ENCODE data around the gene NDUFC2. TPM values are rescaled to one million over a fixed set of nuclear protein-coding genes. Genes with fewer than 3 reads are reported as not detected.

The NDUFC2 gene
- total and polyA plus RNA-seq, 2 donors (not counting 1 experiment from before 2014, with no cell fraction given): 49.0 to 65.0 TPM

DNA sequence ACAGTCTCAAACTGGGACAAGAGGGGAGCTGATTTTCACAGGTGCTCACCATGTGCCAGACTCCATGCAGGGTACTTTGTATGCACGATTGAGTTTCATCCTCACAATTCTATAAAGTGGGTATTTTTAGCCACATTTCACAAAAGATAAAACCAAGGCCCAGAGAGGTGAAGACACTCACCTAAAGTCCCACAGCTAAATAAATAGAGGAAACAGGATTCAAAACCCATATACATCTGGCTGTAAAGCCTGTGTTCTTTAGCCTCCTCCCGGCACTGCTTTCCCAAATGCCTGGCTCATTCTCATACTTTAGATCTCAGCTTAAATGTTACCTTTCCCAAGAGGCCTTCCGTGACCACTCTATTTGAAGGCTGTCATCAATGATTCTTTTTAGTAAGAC lies 43.3 kb downstream of the NDUFC2 start:
- H3K9me3 Mint-ChIP-seq (ENCODE audit: insufficient read depth): no peaks in the 10 kb centered on the region
- WGBS (ENCODE audit: insufficient coverage): 83% methylated on average over 1 of the region's 3 CpGs
- peaks cover 10% of the 10 kb centered on the region for H3K4me1 Mint-ChIP-seq
- no peak overlapping the region for H3K9ac ChIP-seq (ENCODE audit: low read length)
- no peaks in the 10 kb centered on the region for H3K27me3 Mint-ChIP-seq
- TF ChIP-seq EZH2 (IDR thresholded peaks at IDR 0.05; ENCODE audit: borderline replicate concordance, insufficient read depth, low read depth, low read length, poor library complexity, severe bottlenecking): no peak
- H4K20me1 ChIP-seq (ENCODE audit: control insufficient read depth, insufficient read depth, low read length, poor library complexity, severe bottlenecking): no peaks in the 10 kb centered on the region
- H3K9me3 ChIP-seq (ENCODE audit: control extremely low read depth in 1 of 3, control insufficient read depth in 2 of 3, insufficient read depth in 1 of 3, low read length in 2 of 3): no peaks in the 10 kb centered on the region
- ATAC-seq (ENCODE audit: low read depth): no peak
- intact Hi-C loops (cut with micrococcal nuclease): no loop called here
- no peak for DNase-seq
- no peak overlapping the region for H2AFZ ChIP-seq (ENCODE audit: insufficient read depth, low read depth, low read length, poor library complexity, severe bottlenecking)
- CTCF ChIA-PET: interaction anchor here (1.3 to 1.8 kb wide), 2 partner anchors 10 kb away, joined by 4 to 7 read pairs; no protein-coding TSS in a partner anchor
- H3K27ac ChIP-seq (ENCODE audit: low read length in 2 of 2): no peak overlapping the region
- no peak overlapping the region for H3K4me2 ChIP-seq (replicated peaks; ENCODE audit: low read depth, low read length, poor library complexity, severe bottlenecking)
- H3K79me2 ChIP-seq (ENCODE audit: control insufficient read depth, insufficient read depth, low read length): no peaks in the 10 kb centered on the region
- no peaks in the 10 kb centered on the region for H3K27me3 ChIP-seq (replicated peaks in 1 of 4; ENCODE audit: control extremely low read depth in 1 of 4, control insufficient read depth in 3 of 4, insufficient read depth in 4 of 4, low read length in 3 of 4)
- H3K4me3 Mint-ChIP-seq: no peak overlapping the region
- H3K36me3 ChIP-seq (replicated peaks in 1 of 2; ENCODE audit: control extremely low read depth in 1 of 2, control insufficient read depth in 1 of 2, extremely low read depth in 1 of 2, insufficient read depth in 2 of 2, low read length in 1 of 2): no peaks in the 10 kb centered on the region
- POLR2A ChIA-PET: no interaction called here
- H3K4me1 ChIP-seq (ENCODE audit: control insufficient read depth in 2 of 2, insufficient read depth in 2 of 2, low read length in 2 of 2): peaks cover 5 to 6% of the 10 kb centered on the region in 2 donors
- no peak overlapping the region for H3K27ac Mint-ChIP-seq
- no peak overlapping the region for H3K4me3 ChIP-seq (ENCODE audit: control extremely low read depth in 1 of 5, extremely low read depth in 1 of 5, insufficient read depth in 1 of 5, low read depth in 2 of 5, low read length in 4 of 5)

DNA sequence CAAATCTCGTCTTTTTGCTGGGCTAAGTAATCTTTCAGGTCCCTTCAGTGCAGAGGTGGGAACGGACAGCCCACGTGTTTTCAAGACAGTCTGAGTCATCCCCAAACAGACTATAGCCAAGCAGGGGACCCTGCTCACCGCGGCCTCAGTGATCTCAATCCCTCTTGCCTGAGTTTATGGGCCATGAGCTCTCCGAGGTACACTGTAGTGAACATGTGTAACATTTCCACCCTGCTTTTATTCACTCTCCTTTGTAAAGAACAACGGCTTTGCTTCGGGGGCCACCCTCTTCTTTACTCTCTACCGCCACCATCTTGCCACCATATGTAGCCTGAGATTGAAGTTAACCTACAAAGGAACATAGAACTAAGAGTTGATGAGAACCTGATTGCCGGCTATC lies 45.0 kb downstream of the NDUFC2 start:
- H3K36me3 ChIP-seq (replicated peaks in 1 of 2; ENCODE audit: control extremely low read depth in 1 of 2, control insufficient read depth in 1 of 2, extremely low read depth in 1 of 2, insufficient read depth in 2 of 2, low read length in 1 of 2): no peaks in the 10 kb centered on the region
- H3K27me3 ChIP-seq (replicated peaks in 1 of 4; ENCODE audit: control extremely low read depth in 1 of 4, control insufficient read depth in 3 of 4, insufficient read depth in 4 of 4, low read length in 3 of 4): no peaks in the 10 kb centered on the region
- no peak overlapping the region for H3K27ac ChIP-seq (ENCODE audit: low read length in 2 of 2)
- no peak overlapping the region for H2AFZ ChIP-seq (ENCODE audit: insufficient read depth, low read depth, low read length, poor library complexity, severe bottlenecking)
- ChIA-PET POLR2A (no interaction called here), CTCF (interaction anchor here (1.8 kb wide), 1 partner anchor 12 kb away, joined by 7 read pairs; no protein-coding TSS in a partner anchor)
- no peak overlapping the region for H3K4me3 ChIP-seq (ENCODE audit: control extremely low read depth in 1 of 5, extremely low read depth in 1 of 5, insufficient read depth in 1 of 5, low read depth in 2 of 5, low read length in 4 of 5)
- DNase-seq: no peak
- Mint-ChIP-seq H3K4me3 (no peak overlapping the region), H3K9me3 (ENCODE audit: insufficient read depth) (no peaks in the 10 kb centered on the region), H3K4me1 (peaks cover 2% of the 10 kb centered on the region), H3K27ac (no peak overlapping the region), H3K27me3 (no peaks in the 10 kb centered on the region)
- WGBS (ENCODE audit: insufficient coverage): 87% methylated on average over 7 of the region's 10 CpGs
- no peak for TF ChIP-seq EZH2 (IDR thresholded peaks at IDR 0.05; ENCODE audit: borderline replicate concordance, insufficient read depth, low read depth, low read length, poor library complexity, severe bottlenecking)
- TF ChIP-seq, protein P1, sequence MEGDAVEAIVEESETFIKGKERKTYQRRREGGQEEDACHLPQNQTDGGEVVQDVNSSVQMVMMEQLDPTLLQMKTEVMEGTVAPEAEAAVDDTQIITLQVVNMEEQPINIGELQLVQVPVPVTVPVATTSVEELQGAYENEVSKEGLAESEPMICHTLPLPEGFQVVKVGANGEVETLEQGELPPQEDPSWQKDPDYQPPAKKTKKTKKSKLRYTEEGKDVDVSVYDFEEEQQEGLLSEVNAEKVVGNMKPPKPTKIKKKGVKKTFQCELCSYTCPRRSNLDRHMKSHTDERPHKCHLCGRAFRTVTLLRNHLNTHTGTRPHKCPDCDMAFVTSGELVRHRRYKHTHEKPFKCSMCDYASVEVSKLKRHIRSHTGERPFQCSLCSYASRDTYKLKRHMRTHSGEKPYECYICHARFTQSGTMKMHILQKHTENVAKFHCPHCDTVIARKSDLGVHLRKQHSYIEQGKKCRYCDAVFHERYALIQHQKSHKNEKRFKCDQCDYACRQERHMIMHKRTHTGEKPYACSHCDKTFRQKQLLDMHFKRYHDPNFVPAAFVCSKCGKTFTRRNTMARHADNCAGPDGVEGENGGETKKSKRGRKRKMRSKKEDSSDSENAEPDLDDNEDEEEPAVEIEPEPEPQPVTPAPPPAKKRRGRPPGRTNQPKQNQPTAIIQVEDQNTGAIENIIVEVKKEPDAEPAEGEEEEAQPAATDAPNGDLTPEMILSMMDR (IDR thresholded peaks at IDR 0.05): no peak
- no peak overlapping the region for H3K4me2 ChIP-seq (replicated peaks; ENCODE audit: low read depth, low read length, poor library complexity, severe bottlenecking)
- H3K9ac ChIP-seq (ENCODE audit: low read length): no peak overlapping the region
- no peaks in the 10 kb centered on the region for H4K20me1 ChIP-seq (ENCODE audit: control insufficient read depth, insufficient read depth, low read length, poor library complexity, severe bottlenecking)
- H3K4me1 ChIP-seq (ENCODE audit: control insufficient read depth in 2 of 2, insufficient read depth in 2 of 2, low read length in 2 of 2): no peaks in the 10 kb centered on the region
- no peak for ATAC-seq (ENCODE audit: low read depth)
- intact Hi-C loops (cut with micrococcal nuclease): no loop called here
- no peaks in the 10 kb centered on the region for H3K79me2 ChIP-seq (ENCODE audit: control insufficient read depth, insufficient read depth, low read length)
- H3K9me3 ChIP-seq (ENCODE audit: control extremely low read depth in 1 of 3, control insufficient read depth in 2 of 3, insufficient read depth in 1 of 3, low read length in 2 of 3): no peaks in the 10 kb centered on the region

All from B cell (primary cell).